Mesendoderm (in vitro differentiated cells): ENCODE measurements around the gene OGFR.

Experiments used
- DNase-seq: peaks from one replicate; pipeline ENCODE4 v3.0.0; 2013
- H2AK5ac ChIP-seq: 2 replicates; pipeline ENCODE4 v1.6.1; 2013; ENCODE audit warnings: low read length, inconsistent platforms
- H2BK120ac ChIP-seq: 2 replicates; pipeline ENCODE4 v1.6.1; 2013; ENCODE audit warnings: low read depth, mild to moderate bottlenecking, low read length, moderate library complexity, mixed read lengths
- H2BK15ac ChIP-seq: replicated peaks from 2 replicates; pipeline ENCODE4 v1.6.1; 2013; ENCODE audit warnings: low read depth, mild to moderate bottlenecking, moderate library complexity
- H2BK5ac ChIP-seq: 2 replicates; pipeline ENCODE4 v1.6.1; 2013; ENCODE audit warnings: low read length, inconsistent platforms
- H3K18ac ChIP-seq: 2 replicates; pipeline ENCODE4 v1.6.1; 2013; ENCODE audit warnings: mild to moderate bottlenecking, low read length, mixed read lengths
- H3K23ac ChIP-seq: one replicate; pipeline ENCODE4 v1.6.1; 2013; ENCODE audit warnings: low read length
- H3K27ac ChIP-seq: 2 replicates; pipeline ENCODE4 v1.5.1; 2013; ENCODE audit warnings: low read depth, mild to moderate bottlenecking, inconsistent platforms, low read length, moderate library complexity
- H3K27me3 ChIP-seq: 2 replicates; pipeline ENCODE4 v1.6.1; 2013; ENCODE audit warnings: low read length, control low read depth, mild to moderate bottlenecking, inconsistent platforms; ENCODE audit not compliant: insufficient read depth, poor library complexity
- H3K36me3 ChIP-seq: 2 replicates; pipeline ENCODE4 v1.6.1; 2013; ENCODE audit warnings: low read length, inconsistent platforms; ENCODE audit not compliant: control insufficient read depth, insufficient read depth
- H3K4ac ChIP-seq: one replicate; pipeline ENCODE4 v1.6.1; 2013; ENCODE audit warnings: low read depth, mild to moderate bottlenecking, low read length, moderate library complexity
- H3K4me1 ChIP-seq: 2 replicates; pipeline ENCODE4 v1.6.1; 2013; ENCODE audit warnings: low read depth, low read length, inconsistent platforms; ENCODE audit not compliant: control insufficient read depth
- H3K4me2 ChIP-seq: 2 replicates; pipeline ENCODE4 v1.6.1; 2013; ENCODE audit warnings: low read length
- H3K4me3 ChIP-seq: 2 replicates; pipeline ENCODE4 v1.5.1; 2013; ENCODE audit warnings: mild to moderate bottlenecking, low read length
- H3K56ac ChIP-seq: one replicate; pipeline ENCODE4 v1.6.1; 2013; ENCODE audit warnings: low read length
- H3K79me1 ChIP-seq: 2 replicates; pipeline ENCODE4 v1.6.1; 2013; ENCODE audit warnings: low read length, inconsistent platforms
- H3K79me2 ChIP-seq: 2 replicates; pipeline ENCODE4 v1.6.1; 2013; ENCODE audit warnings: mild to moderate bottlenecking, low read length; ENCODE audit not compliant: control insufficient read depth, insufficient read depth
- H3K9ac ChIP-seq: 2 replicates; pipeline ENCODE4 v1.6.1; 2013; ENCODE audit warnings: low read length, inconsistent platforms
- H4K5ac ChIP-seq: one replicate; pipeline ENCODE4 v1.6.1; 2013; ENCODE audit warnings: low read length
- H4K8ac ChIP-seq: one replicate; pipeline ENCODE4 v1.6.1; 2013; ENCODE audit warnings: low read depth, mild to moderate bottlenecking, control low read depth, low read length, moderate library complexity
- whole genome bisulfite sequencing: extraction: QIAGEN DNeasy Blood & Tissue Kit; methylation state at CpG from one replicate; pipeline ENCODE4 v1.1.7; 2013; ENCODE audit warnings: low lambda C conversion rate, missing lambda C conversion rate; ENCODE audit not compliant: insufficient coverage; ENCODE audit errors: extremely low coverage; 5-methylcytosine and 5-hydroxymethylcytosine counted together

The OGFR gene

DNA sequence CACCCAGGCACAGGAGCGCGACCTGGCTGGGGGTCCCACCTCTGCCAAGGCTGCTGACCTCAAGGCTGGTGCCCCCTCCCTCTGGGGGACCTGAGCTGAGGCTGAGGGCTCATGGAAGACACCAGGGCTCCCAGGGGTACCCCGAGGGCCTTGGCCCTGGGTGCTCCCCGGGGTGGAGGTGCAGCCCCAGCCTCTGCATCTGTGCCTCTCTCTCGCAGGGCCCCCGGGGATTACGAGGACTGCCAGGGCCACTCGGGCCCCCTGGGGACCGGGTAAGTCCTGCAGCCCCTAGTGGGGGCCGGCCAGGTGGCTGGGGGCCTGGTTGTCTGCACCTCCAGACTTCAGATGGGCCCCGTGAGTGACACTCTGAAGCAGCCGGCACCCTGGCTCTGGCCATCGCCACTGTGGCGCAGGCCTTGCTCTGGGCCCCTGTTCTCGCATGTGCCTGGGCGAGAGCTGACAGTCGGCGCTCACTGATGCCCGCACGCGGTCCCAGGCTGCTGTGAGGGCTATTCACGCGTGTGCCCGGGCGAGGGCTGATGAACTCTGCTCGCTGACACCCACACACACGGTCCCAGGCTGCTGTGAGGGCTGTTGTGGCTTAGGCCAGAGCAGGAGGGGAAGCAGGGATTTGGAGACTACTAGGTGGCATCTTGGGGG lies 21.5 kb downstream of the OGFR start:
- H3K18ac ChIP-seq: no peak overlapping the region
- no peak overlapping the region for H2AK5ac ChIP-seq
- DNase-seq: no peak
- no peak overlapping the region for H4K8ac ChIP-seq
- no CpG with 5 or more reads among the region's 27 CpGs for WGBS
- no peak overlapping the region for H2BK15ac ChIP-seq
- no peak overlapping the region for H3K4me3 ChIP-seq
- H3K9ac ChIP-seq: no peak overlapping the region
- no peak overlapping the region for H3K4ac ChIP-seq
- no peak overlapping the region for H3K4me2 ChIP-seq
- no peak overlapping the region for H3K56ac ChIP-seq
- H3K27me3 ChIP-seq: no peaks in the 10 kb centered on the region
- peaks cover 2% of the 10 kb centered on the region for H3K36me3 ChIP-seq
- H3K27ac ChIP-seq: no peak overlapping the region
- no peaks in the 10 kb centered on the region for H3K79me2 ChIP-seq
- no peak overlapping the region for H2BK120ac ChIP-seq
- no peak overlapping the region for H4K5ac ChIP-seq
- H3K79me1 ChIP-seq: no peaks in the 10 kb centered on the region
- H3K23ac ChIP-seq: no peak overlapping the region
- no peak overlapping the region for H2BK5ac ChIP-seq
- H3K4me1 ChIP-seq: peaks cover 2% of the 10 kb centered on the region

- Histone ChIP-seq H3K56ac (no peak overlapping the region), H3K79me2 (no peaks in the 10 kb centered on the region), H3K23ac (no peak overlapping the region), H3K79me1 (no peaks in the 10 kb centered on the region), H3K27me3 (no peaks in the 10 kb centered on the region), H2BK5ac (no peak overlapping the region), H3K4me1 (peaks cover 2% of the 10 kb centered on the region), H3K4ac (no peak overlapping the region), H3K18ac (no peak overlapping the region), H2BK15ac (no peak overlapping the region), H3K4me3 (no peak overlapping the region), H4K5ac (no peak overlapping the region), H2BK120ac (no peak overlapping the region), H3K4me2 (no peak overlapping the region), H3K9ac (no peak overlapping the region), H4K8ac (no peak overlapping the region), H3K27ac (no peak overlapping the region), H3K36me3 (peaks cover 2% of the 10 kb centered on the region), H2AK5ac (no peak overlapping the region)
- no peak for DNase-seq
- WGBS: no CpG with 5 or more reads among the region's 24 CpGs
These were observed 22.1 kb downstream of the OGFR start for GRCh38 chr20:62826646-62827310.

DNA sequence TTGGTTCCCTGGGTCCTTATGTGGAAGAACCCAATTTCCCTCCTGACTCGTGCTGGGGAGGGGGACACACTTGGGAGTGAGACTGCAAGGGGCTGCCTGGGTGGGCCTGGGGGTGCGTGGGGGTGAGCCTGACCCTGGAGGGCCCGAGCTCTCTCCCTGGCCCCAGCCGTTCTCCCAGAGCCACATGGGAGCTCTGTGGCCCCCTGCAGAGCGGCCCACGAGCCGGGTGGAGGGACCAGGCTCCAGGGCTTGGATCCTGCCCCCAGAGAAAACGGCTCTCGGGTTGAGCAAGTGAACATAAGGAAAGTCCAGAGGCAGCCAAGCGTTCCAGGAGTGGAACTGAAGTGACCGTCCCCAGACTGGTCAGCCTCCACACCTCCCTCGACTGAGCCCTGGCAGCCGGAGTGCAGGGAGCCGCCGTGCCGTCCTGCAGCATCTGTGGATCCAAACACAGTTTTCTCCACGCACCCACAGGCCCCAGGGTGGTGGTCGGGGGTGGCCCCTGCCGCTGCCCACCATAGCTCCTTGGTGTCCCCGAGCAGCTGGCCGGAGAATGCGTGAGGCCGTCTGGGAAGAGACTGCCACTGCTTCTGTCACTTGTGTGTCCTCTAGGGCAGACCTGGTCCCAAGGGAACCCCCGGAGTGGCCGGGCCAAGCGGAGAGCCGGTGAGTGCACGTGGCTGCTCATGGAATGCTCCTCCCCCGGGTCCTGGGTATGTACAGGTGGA lies 22.8 kb downstream of the OGFR start:
- H3K4me2 ChIP-seq: no peak overlapping the region
- H3K56ac ChIP-seq: no peak overlapping the region
- H3K9ac ChIP-seq: no peak overlapping the region
- H3K23ac ChIP-seq: no peak overlapping the region
- H3K27ac ChIP-seq: no peak overlapping the region
- H3K36me3 ChIP-seq: peaks cover 2% of the 10 kb centered on the region
- no peak overlapping the region for H3K4me3 ChIP-seq
- no CpG with 5 or more reads among the region's 29 CpGs for WGBS
- H3K18ac ChIP-seq: no peak overlapping the region
- no peak overlapping the region for H4K5ac ChIP-seq
- no peak overlapping the region for H2BK120ac ChIP-seq
- H3K4me1 ChIP-seq: peaks cover 2% of the 10 kb centered on the region
- no peak overlapping the region for H2BK15ac ChIP-seq
- no peaks in the 10 kb centered on the region for H3K27me3 ChIP-seq
- no peaks in the 10 kb centered on the region for H3K79me1 ChIP-seq
- no peak overlapping the region for H3K4ac ChIP-seq
- H4K8ac ChIP-seq: no peak overlapping the region
- H2AK5ac ChIP-seq: no peak overlapping the region
- no peak overlapping the region for H2BK5ac ChIP-seq
- no peaks in the 10 kb centered on the region for H3K79me2 ChIP-seq
- DNase-seq: no peak

- Histone ChIP-seq H3K79me1 (no peaks in the 10 kb centered on the region), H3K18ac (no peak overlapping the region), H4K5ac (no peak overlapping the region), H4K8ac (no peak overlapping the region), H2BK15ac (no peak overlapping the region), H3K27me3 (no peaks in the 10 kb centered on the region), H2BK120ac (no peak overlapping the region), H3K9ac (no peak overlapping the region), H3K56ac (no peak overlapping the region), H3K36me3 (peaks cover 2% of the 10 kb centered on the region), H3K4me1 (peaks cover 2% of the 10 kb centered on the region), H3K4me2 (no peak overlapping the region), H2AK5ac (no peak overlapping the region), H3K27ac (no peak overlapping the region), H3K79me2 (no peaks in the 10 kb centered on the region), H3K23ac (no peak overlapping the region), H2BK5ac (no peak overlapping the region), H3K4me3 (no peak overlapping the region), H3K4ac (no peak overlapping the region)
- no peak for DNase-seq
- WGBS: no CpG with 5 or more reads among the region's 9 CpGs
These were observed 23.4 kb downstream of the OGFR start for GRCh38 chr20:62828051-62828450.

DNA sequence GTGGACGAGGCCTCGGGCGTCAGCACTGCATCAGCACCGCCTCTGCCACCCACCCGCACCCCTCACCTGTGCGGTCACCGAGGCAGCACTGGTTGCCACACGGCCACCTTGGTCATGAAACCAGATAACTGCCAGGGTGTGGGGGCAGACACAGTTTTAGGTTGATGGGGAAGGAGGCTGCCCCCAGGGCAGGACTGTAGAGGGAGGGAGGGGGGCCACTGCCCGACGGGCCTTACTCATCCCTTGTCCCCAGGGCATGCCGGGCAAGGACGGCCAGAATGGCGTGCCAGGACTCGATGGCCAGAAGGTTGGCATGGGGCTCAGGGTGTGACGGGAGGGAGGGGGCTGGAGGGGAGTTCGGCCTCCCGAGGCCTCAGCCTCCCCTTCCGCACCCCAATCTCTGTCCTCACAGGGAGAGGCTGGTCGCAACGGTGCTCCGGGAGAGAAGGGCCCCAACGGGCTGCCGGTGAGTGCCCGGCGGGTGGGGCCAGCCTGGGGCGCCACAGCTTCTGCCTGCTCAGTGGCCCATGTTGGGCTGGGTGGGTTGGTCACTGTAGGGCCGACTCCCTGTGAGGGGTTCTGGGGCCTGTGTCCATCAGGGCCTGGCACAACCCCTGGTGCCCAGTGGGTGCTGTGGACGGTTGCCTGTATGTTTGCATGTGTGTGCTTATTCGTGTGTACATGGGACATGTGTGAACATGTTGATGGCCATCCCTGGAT lies 24.0 kb downstream of the OGFR start:
- Histone ChIP-seq H3K79me1 (no peaks in the 10 kb centered on the region), H3K36me3 (peaks cover 2% of the 10 kb centered on the region), H3K23ac (no peak overlapping the region), H2BK15ac (no peak overlapping the region), H4K8ac (no peak overlapping the region), H3K27me3 (no peaks in the 10 kb centered on the region), H3K4ac (no peak overlapping the region), H2BK120ac (no peak overlapping the region), H3K18ac (no peak overlapping the region), H3K4me2 (no peak overlapping the region), H4K5ac (no peak overlapping the region), H3K9ac (no peak overlapping the region), H2AK5ac (no peak overlapping the region), H3K79me2 (no peaks in the 10 kb centered on the region), H3K56ac (no peak overlapping the region), H3K4me1 (peaks cover 2% of the 10 kb centered on the region), H3K4me3 (no peak overlapping the region), H3K27ac (no peak overlapping the region), H2BK5ac (no peak overlapping the region)
- DNase-seq: no peak
- no CpG with 5 or more reads among the region's 29 CpGs for WGBS
